ENCODE measurements around the gene EPX.
A peak's percentile ranks its signal among the peaks of the same experiment; 100 is the strongest.

EPX gene

DNA sequence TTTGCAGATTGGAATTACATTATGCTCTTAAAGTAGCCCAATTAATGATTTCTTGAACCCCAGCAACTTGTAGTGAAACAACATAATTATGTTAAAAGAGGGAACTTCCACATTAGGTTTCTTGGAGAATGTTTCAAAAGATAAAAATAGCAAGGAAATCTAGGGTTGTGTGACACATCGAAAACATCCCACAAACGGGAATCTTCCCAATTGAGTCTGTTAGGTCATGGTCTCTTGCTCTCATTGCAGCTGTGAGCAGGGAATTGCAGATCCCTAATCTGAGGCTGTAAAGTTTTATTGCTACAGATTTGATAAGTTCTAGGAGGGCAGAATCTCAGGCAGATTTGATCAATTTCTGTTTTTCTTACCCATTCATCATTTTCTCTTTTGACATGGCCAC lies 39.1 kb downstream of the EPX start:
- no peak for DNase-seq

DNA sequence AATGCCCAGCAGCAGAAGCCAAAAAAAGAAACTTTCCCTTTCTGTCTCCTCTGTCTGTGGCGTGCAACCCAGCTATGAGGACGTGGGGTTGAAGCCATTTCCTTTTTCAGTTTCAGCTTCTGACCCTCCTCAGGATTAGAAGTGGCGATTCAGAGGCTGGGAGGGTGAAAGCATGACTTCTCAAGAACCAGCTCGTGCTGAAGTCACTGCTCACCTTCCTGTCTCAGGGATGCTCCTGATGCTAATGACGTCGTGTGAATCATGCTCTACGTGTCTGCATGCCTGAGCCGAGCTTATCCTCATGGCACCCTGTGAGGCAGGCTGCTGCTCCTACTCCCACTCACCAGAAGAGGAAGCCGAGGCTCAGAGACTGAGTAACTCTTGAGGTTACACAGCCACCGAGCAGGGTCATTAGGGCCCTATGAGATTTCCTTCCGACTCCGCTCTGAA lies 40.2 kb downstream of the EPX start:
- no peak for DNase-seq

DNA sequence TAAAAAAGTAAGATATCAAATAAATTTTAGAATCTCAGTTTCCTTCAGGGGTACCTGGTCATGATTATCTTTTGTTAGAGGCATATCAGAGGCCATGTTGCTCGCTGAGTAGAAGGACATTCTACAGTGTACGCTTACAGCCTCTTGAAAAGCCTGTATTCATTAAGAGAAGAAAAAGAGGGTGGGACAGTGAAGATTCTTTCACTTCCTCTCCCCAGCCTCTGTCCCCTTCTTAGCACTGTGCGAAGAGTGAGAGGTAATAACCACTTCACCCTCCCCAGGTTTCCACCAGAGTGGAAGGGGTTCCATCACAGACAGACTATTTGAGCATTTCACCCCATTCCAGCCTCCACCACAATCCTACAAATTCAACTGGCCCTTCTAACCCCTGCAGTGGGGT lies 41.0 kb downstream of the EPX start:
- DNase-seq, result no peak

DNA sequence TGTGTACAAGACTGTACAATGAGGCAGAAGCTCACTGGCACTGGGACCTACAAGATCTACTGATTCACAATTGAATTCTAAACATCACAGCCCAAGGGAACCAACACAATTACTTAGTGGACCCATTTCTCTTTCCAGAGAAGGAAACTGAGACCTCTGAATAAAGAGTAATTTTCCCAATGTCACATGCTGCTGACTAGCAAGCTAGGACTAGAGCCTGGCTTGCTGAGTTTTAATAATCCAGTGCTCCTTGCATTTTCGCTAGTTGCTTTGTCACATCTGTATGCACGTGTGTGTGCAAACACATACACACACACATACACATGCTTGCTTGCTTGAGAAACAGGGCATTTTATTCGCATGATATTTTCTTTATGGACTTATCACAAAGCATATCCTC lies 42.0 kb downstream of the EPX start:
- no peak for DNase-seq

DNA sequence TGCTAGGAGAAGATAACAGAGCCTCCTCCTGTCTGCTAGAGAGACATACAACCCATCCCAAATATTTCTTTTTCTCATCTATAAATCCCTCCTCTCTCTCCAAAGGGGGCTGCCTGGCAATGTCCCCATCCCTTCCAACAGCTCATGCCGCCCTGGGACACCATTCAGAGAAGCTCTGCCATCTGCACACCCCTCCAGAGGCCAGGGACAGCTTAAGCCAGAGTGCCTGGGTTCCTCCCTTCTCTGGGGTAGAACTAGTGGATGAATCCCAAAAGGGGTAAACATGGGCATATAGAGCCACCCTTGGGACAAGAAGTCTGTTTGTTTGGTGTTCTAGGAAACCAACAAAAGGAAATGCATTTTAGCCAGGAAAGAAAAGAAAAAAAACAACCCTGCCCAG lies 43.3 kb downstream of the EPX start:
- DNase-seq, result no peak

DNA sequence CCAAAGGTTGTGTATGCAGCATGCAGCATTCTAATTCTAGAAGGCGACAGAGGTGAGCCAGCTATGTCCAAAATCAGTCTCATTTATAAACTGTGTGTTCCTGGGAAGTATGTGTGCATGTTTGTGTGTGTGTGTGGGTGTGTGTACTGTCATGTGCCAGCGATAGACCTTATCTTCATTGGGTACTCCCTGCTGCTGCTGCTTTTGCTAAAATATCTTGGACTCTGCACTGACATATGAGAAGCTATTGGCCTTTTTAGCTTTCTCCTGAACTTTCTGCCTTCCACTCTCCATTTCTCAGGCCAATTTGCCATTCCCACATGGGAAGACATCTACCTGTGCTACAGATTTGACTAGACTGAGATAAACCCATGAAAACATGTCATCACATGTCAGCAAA lies 43.9 kb downstream of the EPX start:
- no peak for DNase-seq

DNA sequence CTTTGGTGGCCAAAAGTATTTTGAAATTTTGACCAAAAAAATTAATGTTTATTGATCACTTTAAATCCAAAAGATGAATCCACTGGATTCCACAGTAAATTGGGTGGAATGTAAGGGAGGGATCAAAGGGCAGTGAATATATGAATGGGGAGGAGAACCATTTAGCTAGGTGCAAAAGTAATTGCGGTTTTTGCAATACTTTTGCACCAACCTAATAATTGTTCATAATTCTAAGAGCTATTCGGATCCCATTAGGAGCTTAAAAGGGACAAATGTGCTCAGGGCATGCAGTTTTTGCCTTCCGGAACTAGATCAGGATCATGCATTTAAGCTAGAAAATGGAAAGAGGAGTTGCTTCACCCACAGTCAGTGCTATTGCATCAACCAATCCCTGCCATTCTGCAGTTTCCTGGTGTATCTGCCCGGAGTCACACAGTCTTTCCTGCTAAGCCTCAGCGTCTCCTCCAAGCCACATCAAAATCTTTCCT lies 45.7 kb downstream of the EPX start, which contains the start of gene LPO:
Gene LPO, plus strand, starts transcription at position 438 of the 488 bp plus-strand sequence. CDS start 4,396 bp downstream, outside the sequence.
- no peak for DNase-seq

DNA sequence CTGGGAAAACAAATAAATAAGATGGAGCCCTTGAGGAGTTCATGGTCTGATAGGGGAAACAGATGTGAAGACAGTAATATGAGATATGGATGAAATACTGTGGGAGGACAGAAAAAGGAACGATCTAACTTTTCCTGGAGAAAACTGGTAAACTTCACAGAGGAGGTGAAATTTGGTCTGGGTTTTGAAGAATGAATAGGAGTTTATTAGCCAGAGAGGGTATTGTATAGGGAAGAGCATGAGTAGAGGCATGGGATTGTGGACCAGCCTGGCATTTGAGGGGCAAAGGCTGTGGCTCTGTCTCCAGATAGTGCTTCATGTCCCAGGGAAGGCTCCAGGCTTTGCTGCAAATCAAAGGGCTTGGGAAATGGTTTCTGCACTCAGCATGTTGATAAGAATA lies 47.5 kb downstream of the EPX start:
- DNase-seq, result no peak

DNA sequence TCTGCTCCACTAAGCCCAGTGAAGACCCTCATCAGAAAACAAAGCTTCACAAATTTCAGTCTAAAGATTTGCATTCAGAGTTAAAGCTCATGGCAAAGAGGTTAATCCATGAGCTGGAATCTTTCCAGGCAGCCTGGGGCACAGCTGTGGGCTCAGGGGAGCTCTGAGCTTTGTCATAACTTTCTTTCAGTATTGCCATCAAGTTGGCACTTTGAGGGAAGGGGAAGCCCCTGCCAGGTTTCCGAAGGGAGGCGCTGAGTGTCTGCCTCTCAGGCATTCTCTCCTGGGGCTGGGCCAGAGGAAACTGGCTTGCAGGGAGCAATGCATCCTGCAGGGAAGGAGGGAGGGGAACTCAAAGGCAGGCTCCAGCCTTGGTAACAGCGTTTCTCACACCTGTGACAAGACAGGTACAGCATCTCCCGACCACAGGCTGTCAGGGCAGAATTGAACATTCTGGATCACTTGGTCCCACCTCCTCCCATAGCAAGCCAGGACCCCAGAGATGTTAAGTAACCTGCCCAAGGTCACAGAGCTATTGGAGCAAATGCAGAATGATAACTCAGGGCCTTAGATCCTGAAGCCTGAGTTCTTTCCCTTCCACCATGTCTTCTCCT lies 49.8 kb downstream of the EPX start:
- no peak for DNase-seq

DNA sequence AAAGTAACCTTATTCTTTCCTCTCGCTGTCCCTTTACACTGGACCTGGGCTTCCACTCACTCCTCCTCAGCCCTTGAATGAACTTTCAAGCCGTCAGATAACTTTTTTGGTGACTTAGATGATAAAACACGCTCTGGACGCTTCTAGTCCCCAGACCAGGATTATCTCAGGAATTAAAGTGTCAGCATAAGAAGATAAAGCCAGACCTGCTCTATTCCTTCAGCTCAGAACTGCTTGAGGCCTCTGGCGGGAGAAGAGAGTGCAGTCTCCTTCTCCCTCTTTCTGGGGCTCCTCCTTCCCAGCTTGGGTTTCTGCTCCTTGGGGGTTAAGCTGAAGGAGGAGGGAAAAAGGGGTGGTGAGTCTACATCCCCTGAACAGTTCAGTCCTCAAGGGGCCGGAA lies 52.4 kb downstream of the EPX start:
- no peak for DNase-seq

DNA sequence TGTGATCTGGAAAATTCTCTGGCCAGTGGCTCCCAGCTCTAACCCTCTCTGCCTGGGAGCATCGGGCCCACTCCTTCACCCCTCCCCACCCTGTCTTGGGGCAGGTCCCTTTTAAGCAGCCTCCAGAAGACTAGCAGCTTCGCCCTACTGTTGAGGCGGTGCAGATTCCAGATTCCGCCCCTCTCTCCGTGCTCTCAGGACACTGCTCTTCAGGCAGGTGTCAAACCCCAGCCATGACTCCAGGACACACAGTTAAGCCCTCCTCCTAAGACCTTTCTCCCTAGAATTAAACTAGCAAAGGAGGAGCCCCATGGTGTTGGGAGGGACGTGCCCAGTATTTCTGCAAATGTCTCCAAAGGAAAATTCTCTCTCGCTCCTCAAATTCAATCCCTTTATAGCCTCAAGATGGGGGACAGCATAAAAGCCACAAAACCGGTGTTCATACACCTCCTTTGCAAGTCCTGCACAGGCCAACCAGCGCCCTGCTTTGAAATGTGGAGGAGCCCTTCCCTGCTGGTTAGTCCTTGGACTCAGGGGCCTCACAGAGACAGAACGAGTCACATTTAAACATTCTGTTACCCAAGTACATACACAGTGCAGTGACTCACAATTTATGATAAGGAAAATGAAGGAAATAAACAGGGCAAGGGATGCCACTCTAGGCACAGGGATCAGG lies 53.0 kb downstream of the EPX start:
- no peak for DNase-seq

DNA sequence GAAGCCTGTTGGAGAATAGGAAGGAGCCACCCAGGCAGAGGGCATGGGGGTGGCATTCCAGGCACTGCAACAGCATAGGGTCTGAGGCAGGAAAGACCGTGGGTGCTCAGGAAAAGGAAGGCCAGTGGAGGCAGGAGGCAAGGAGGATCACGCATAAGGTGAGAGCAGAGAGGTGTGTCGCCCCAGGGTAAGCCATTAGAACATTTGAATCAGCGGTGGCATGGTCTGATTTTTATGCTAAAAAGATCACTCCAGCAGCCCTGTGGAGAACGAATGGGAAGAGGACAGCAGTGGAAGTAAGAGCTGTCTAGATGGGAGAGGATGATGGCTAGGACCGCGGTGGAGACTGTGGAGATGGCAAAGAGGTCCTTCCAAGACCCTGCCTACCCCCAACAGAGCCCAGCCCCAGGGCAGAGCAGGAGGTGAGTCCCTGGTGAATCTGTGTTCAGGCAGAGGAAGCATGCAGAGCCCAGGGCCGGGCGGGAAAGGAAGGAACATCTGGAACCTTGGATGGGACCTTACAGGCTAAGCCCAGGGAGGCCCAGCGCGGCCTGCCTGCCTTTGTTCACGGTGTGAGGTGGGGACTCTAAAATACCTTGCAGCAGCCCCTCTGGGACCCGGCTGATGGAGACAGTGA lies 53.7 kb downstream of the EPX start:
- DNase-seq, result no peak

DNA sequence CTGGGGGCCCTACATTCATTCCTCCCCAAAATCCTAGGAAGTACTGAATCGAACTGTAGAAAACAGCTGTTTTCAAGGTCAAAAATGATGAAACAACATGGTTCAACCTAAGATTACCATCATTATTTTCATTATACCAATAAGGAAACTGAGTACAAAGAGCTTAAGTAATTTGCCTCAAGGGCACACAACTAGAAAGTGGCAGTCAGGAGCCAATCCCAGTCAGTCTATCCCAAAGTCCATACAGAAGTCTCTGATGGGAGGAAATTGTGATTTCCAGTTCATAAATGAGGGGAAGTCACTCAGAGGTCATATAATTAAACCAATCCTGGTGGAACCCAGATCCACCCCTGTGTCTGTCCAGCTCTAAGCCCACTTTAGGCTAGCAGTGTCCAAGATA lies 54.3 kb downstream of the EPX start:
- DNase-seq, result no peak

DNA sequence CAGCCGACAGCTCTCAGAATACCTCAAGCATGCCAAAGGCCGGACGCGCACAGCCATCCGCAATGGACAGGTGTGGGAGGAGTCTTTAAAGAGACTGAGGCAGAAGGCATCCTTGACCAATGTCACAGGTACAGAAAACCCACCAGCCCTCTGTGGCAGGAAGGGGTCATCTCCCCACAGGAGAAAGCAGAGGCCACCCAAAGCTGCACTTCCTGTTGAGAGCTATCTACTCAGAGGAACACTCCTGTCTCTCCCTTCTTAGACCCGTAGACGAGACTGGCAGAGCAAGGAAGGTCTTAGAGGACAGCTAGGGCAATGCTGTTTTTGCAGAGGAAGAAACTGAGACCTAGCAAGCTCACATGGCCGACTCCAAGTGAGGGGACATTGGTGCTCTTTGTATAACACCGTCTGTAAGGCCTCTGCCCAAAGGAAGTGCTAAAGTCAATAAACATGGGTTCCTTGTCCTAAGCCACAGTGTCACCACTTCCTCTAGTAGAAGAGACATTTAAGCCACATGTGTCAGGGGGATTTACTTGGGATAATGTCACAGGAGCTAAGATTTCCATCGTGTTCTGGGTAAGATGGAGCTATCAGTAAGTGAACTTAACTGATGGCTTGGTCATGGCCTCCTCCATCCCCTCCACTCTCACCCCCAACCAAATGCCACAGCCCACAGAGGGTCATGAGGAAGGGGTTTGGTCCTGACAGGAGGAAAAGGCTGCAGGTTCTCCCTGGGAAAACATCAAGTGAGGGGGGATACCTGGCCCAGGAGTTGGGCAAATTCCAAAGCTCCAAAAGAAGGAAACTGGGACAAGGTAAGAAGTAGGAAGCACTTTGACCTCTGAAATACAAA lies 55.2 kb downstream of the EPX start:
- no peak for DNase-seq

DNA sequence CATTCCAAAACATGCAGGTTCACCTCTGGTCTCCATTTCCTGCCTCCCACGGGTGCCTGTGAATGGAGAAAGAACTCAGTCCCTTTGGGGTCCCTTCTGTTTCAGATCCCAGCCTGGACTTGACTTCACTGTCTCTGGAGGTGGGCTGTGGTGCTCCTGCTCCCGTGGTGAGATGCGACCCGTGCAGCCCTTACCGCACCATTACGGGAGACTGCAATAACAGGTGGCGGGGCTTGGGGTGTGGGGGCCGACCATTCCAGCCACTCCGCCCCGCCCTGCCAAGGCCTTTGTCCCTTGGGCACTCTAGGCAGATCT lies 56.4 kb downstream of the EPX start:
- no peak for DNase-seq

DNA sequence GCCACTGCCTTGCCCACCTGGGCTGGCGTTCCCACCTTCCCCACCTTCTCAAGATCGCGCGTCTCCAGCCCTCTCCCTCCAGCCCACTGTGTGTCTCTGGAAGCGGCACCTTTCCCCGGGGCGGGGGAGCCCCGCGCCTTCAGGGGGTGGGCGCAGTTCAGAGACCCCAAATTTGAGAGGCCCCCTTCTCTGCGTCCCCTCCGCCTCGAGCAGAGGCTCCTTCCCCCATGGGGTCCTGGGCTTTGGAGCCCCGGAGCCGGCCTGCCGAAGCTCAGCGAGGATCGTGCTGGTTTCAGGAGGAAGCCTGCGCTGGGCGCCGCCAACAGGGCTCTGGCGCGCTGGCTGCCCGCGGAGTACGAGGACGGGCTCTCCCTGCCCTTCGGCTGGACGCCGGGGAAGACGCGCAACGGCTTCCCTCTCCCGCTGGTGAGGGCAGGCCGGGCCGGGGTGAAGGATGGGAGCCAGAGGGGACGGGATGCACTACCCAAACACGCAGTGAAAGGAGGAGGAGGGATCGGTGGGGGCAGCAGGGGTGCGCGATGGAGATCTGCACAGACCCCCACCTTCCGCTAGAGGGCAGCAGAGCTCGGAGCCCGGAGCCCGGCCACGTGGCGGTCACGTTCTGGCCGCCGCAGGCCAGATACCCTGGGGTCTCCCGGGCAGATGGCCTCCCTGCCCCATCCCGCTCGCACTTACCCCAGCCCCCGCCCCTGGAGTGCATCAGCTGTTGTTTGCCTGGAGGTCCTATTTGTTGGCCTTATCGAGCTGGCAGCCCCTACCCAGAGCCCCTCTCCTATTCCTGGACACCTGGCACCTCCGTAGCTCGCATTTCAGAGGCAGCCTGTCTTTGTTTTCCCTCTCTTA lies 57.0 kb downstream of the EPX start:
- DNase-seq, result peak; percentile 43 to 82

DNA sequence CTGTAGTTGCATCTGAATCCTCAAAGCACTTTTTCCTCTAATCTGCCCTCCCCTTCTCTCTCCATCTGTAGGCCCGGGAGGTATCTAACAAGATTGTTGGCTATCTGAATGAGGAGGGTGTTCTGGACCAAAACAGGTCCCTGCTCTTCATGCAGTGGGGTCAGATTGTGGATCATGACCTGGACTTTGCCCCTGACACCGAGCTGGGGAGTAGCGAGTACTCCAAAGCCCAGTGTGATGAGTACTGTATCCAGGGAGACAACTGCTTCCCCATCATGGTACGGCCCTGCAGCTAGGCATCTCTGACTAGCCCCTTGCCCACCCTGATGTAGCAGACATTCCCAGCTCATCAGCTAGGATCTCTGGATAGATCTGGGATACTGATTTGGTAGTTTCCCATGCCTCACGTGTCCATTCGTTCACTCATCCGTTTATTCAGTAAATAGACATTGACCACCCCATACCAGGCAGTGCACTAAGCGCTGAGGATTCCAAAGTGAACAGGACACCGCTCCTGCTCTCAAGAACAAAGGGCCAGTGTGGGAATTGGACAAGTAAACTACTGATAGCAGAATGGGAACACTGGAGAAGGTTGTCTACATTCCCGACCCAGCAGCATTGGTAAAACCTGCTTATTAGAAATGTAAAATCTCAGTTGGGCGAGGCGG lies 58.0 kb downstream of the EPX start:
- DNase-seq, result no peak

DNA sequence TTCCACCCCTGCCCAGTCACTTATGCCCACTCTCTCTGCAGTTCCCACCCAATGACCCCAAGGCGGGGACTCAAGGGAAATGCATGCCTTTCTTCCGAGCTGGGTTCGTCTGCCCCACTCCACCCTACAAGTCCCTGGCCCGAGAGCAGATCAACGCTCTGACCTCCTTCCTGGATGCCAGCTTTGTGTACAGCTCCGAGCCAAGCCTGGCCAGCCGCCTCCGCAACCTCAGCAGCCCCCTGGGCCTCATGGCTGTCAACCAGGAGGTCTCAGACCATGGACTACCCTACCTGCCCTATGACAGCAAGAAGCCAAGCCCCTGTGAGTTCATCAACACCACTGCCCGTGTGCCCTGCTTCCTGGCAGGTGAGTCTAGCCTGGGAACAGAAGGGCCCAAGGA lies 59.6 kb downstream of the EPX start:
- no peak for DNase-seq

DNA sequence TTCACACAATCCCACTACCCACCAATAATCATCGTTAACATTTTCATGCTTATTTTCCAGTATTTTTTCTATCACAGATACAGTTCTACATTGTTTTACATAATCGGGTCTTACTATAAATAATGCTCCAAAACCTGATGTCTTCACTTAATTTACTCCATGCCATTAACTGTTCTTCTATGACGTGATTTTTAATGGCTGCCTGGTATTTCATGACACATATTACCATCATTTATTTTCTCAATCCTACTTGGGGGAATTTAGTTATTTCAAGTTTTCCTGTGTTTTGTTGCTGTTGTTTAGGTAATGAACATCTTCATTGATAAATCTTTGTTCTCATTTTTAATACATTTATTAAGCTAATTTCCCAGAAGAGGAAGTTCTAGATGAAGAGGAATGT lies 60.6 kb downstream of the EPX start:
- DNase-seq, result no peak

All from NCI-H526 (cell line).